GM19351 (cell line): ENCODE data around the gene BTAF1.

ENCODE experiments used
- ATAC-seq: cut with Tn5 transposase; IDR thresholded peaks from one replicate; pipeline ENCODE4 v1.9.1; 2021; ENCODE audit warnings: mild to moderate bottlenecking, moderate library complexity; ENCODE audit not compliant: unreplicated experiment

The BTAF1 gene

GRCh38 chr10:91907914-91908336 is 15.6 kb upstream of the BTAF1 start:
- ATAC-seq, result peak; percentile 25

- ATAC-seq, result peak; percentile 86
These were observed 15.0 kb upstream of the BTAF1 start for GRCh38 chr10:91908337-91909116.

GRCh38 chr10:91909117-91909677 is 14.4 kb upstream of the BTAF1 start, which contains the start of gene FGFBP3:
Gene FGFBP3 (minus strand): TSS chr10:91909486. CDS start chr10:91908969, 517 bp downstream.
- ATAC-seq, result no peak

- ATAC-seq, result no peak
These were observed 13.1 kb upstream of the BTAF1 start for GRCh38 chr10:91910467-91910866.

GRCh38 chr10:91919651-91920050 is 3.9 kb upstream of the BTAF1 start:
- ATAC-seq, result no peak

- peak; percentile 24 for ATAC-seq
These were observed 847 bp downstream of the BTAF1 start for GRCh38 chr10:91924212-91925021.

- ATAC-seq, result no peak
These were observed 1.4 kb downstream of the BTAF1 start for GRCh38 chr10:91925022-91925320.

GRCh38 chr10:91930939-91931338 is 7.4 kb downstream of the BTAF1 start:
- no peak for ATAC-seq

- ATAC-seq, result no peak
These were observed 8.1 kb downstream of the BTAF1 start for GRCh38 chr10:91931526-91932190.

- no peak for ATAC-seq
These were observed 9.2 kb downstream of the BTAF1 start for GRCh38 chr10:91932737-91933136.

GRCh38 chr10:91935886-91936285 is 12.3 kb downstream of the BTAF1 start:
- no peak for ATAC-seq

- ATAC-seq, result no peak
These were observed 16.1 kb downstream of the BTAF1 start for GRCh38 chr10:91939653-91940052.

GRCh38 chr10:91941426-91941825 is 17.9 kb downstream of the BTAF1 start:
- no peak for ATAC-seq

- ATAC-seq, result peak; percentile 75
These were observed 21.5 kb downstream of the BTAF1 start for GRCh38 chr10:91944880-91945630.

GRCh38 chr10:91953600-91954160 is 30.1 kb downstream of the BTAF1 start:
- ATAC-seq, result no peak

GRCh38 chr10:91955114-91955513 is 31.5 kb downstream of the BTAF1 start:
- no peak for ATAC-seq

- ATAC-seq, result no peak
These were observed 33.5 kb downstream of the BTAF1 start for GRCh38 chr10:91957091-91957490.

GRCh38 chr10:91969297-91969696 is 45.7 kb downstream of the BTAF1 start:
- ATAC-seq, result no peak

- no peak for ATAC-seq
These were observed 51.4 kb downstream of the BTAF1 start for GRCh38 chr10:91974960-91975359.

- ATAC-seq, result no peak
These were observed 51.9 kb downstream of the BTAF1 start for GRCh38 chr10:91975438-91975837.
